H9 (cell line): Measurements from ENCODE around the gene ATP8A2. TPM values are rescaled to one million over a fixed set of nuclear protein-coding genes. Genes with fewer than 3 reads are reported as not detected.

Experiments
- DNase-seq: peaks from one replicate; pipeline ENCODE4 v3.0.0-alpha.2; 2017
- H2AFZ ChIP-seq: one replicate; pipeline ENCODE4 v1.6.1; 2013; ENCODE audit warnings: mild to moderate bottlenecking, low read length, control low read depth, moderate library complexity
- H2AK5ac ChIP-seq: 2 replicates; pipeline ENCODE4 v1.6.1; 2013; ENCODE audit warnings: low read length, control low read depth, mixed read lengths; ENCODE audit not compliant: insufficient read length
- H2BK120ac ChIP-seq: one replicate; pipeline ENCODE4 v1.6.1; 2013; ENCODE audit warnings: low read depth, mild to moderate bottlenecking, low read length, control low read depth, inconsistent platforms; ENCODE audit not compliant: poor library complexity, severe bottlenecking
- H2BK12ac ChIP-seq: 2 replicates; pipeline ENCODE4 v1.6.1; 2013; ENCODE audit warnings: low read length, control low read depth, mixed read lengths, low read depth; ENCODE audit not compliant: insufficient read length
- H2BK15ac ChIP-seq: 2 replicates; pipeline ENCODE4 v1.6.1; 2013; ENCODE audit warnings: low read depth, low read length, control low read depth
- H2BK20ac ChIP-seq: one replicate; pipeline ENCODE4 v1.6.1; 2013; ENCODE audit warnings: low read depth, mild to moderate bottlenecking, low read length, control low read depth, inconsistent platforms; ENCODE audit not compliant: poor library complexity, severe bottlenecking
- H2BK5ac ChIP-seq: 2 replicates; pipeline ENCODE4 v1.6.1; 2013; ENCODE audit warnings: low read length, control low read depth, mixed read lengths; ENCODE audit not compliant: insufficient read length
- H3K14ac ChIP-seq: 2 replicates; pipeline ENCODE4 v1.6.1; 2013; ENCODE audit warnings: low read length, control low read depth; ENCODE audit not compliant: insufficient read depth
- H3K18ac ChIP-seq: 2 replicates; pipeline ENCODE4 v1.6.1; 2013; ENCODE audit warnings: low read depth, mild to moderate bottlenecking, mixed read lengths, low read length, control low read depth; ENCODE audit not compliant: insufficient read length
- H3K23ac ChIP-seq: 2 replicates; pipeline ENCODE4 v1.6.1; 2013; ENCODE audit warnings: low read length, control low read depth, mixed read lengths, low read depth; ENCODE audit not compliant: insufficient read length
- H3K23me2 ChIP-seq: 2 replicates; pipeline ENCODE4 v1.6.1; 2013; ENCODE audit warnings: low read depth, mild to moderate bottlenecking, mixed read lengths, low read length, control low read depth; ENCODE audit not compliant: insufficient read length, poor library complexity, severe bottlenecking
- H3K27ac ChIP-seq: 2 replicates; pipeline ENCODE4 v1.5.1; 2013; ENCODE audit warnings: low read length, control low read depth, mixed read lengths, low read depth; ENCODE audit not compliant: insufficient read length
- H3K27me3 ChIP-seq: 2 replicates; pipeline ENCODE4 v1.6.1; 2013; ENCODE audit warnings: low read length, control low read depth, inconsistent platforms; ENCODE audit not compliant: insufficient read depth
- H3K4ac ChIP-seq: 2 replicates; pipeline ENCODE4 v1.6.1; 2013; ENCODE audit warnings: low read depth, mild to moderate bottlenecking, control low read depth, inconsistent platforms, low read length, moderate library complexity
- H3K4me1 ChIP-seq: 2 replicates; pipeline ENCODE4 v1.6.1; 2013; ENCODE audit warnings: low read length, control low read depth, inconsistent platforms; ENCODE audit not compliant: insufficient read depth
- H3K4me2 ChIP-seq: 2 replicates; pipeline ENCODE4 v1.6.1; 2013; ENCODE audit warnings: low read length, control low read depth, mixed read lengths; ENCODE audit not compliant: insufficient read length, insufficient read depth
- H3K56ac ChIP-seq: 2 replicates; pipeline ENCODE4 v1.6.1; 2013; ENCODE audit warnings: low read depth, mild to moderate bottlenecking, mixed read lengths, low read length, control low read depth; ENCODE audit not compliant: insufficient read length
- H3K79me1 ChIP-seq: 2 replicates; pipeline ENCODE4 v1.6.1; 2013; ENCODE audit warnings: low read depth, mild to moderate bottlenecking, moderate library complexity, low read length, control low read depth, inconsistent platforms; ENCODE audit not compliant: insufficient read depth, poor library complexity, severe bottlenecking
- H3K79me2 ChIP-seq: 2 replicates; pipeline ENCODE4 v1.6.1; 2013; ENCODE audit warnings: low read length, control low read depth, inconsistent platforms; ENCODE audit not compliant: insufficient read depth
- H3K9ac ChIP-seq: 2 replicates; pipeline ENCODE4 v1.6.1; 2013; ENCODE audit warnings: low read length, control low read depth, mixed read lengths; ENCODE audit not compliant: insufficient read length; ENCODE audit errors: extremely low read depth
- H3K9me3 ChIP-seq: one replicate; pipeline ENCODE4 v1.6.1; 2013; ENCODE audit warnings: low read depth, low read length, inconsistent platforms; ENCODE audit not compliant: control insufficient read depth
- H3T11ph ChIP-seq: one replicate; pipeline ENCODE4 v1.6.1; 2013; ENCODE audit warnings: mild to moderate bottlenecking, low read length, control low read depth, inconsistent platforms
- H4K20me1 ChIP-seq: one replicate; pipeline ENCODE4 v1.6.1; 2013; ENCODE audit not compliant: control insufficient read depth, insufficient read length, insufficient read depth
- H4K5ac ChIP-seq: 2 replicates; pipeline ENCODE4 v1.6.1; 2013; ENCODE audit warnings: low read depth, mild to moderate bottlenecking, mixed read lengths, low read length, control low read depth; ENCODE audit not compliant: insufficient read length
- H4K8ac ChIP-seq: replicated peaks from 2 replicates; pipeline ENCODE4 v1.6.1; 2013; ENCODE audit warnings: low read length, control low read depth, mixed read lengths, low read depth; ENCODE audit not compliant: insufficient read length
- H4K91ac ChIP-seq: 2 replicates; pipeline ENCODE4 v1.6.1; 2013; ENCODE audit warnings: low read depth, mild to moderate bottlenecking, moderate library complexity, mixed read lengths, low read length, control low read depth; ENCODE audit not compliant: insufficient read length
- H3K27ac Mint-ChIP-seq, 3 experiments: 2 replicates in 2 of 3; 3 replicates in 1 of 3; pipeline ENCODE4 v1.8.0; 2020 to 2021; ENCODE audit warnings: mixed read lengths in 3 of 3, mild to moderate bottlenecking in 1 of 3, moderate library complexity in 1 of 3
- H3K27me3 Mint-ChIP-seq: 2 replicates; pipeline ENCODE4 v1.8.0; 2021; ENCODE audit warnings: low read depth, mild to moderate bottlenecking, moderate library complexity, mixed read lengths
- H3K36me3 Mint-ChIP-seq, 3 experiments: 2 replicates in 2 of 3; 3 replicates in 1 of 3; pipeline ENCODE4 v1.8.0; 2020 to 2021; ENCODE audit warnings: low read depth in 3 of 3, mixed read lengths in 3 of 3; ENCODE audit not compliant: insufficient read depth in 1 of 3
- H3K4me1 Mint-ChIP-seq, 2 experiments: 2 replicates each; pipeline ENCODE4 v1.8.0; 2020; ENCODE audit warnings: mixed read lengths in 2 of 2
- H3K4me3 Mint-ChIP-seq, 2 experiments: 2 replicates in 1 of 2; 3 replicates in 1 of 2; pipeline ENCODE4 v1.8.0; 2020 to 2021; ENCODE audit warnings: mild to moderate bottlenecking in 2 of 2, mixed read lengths in 2 of 2, moderate library complexity in 1 of 2
- H3K9me3 Mint-ChIP-seq, 2 experiments: 2 replicates in 1 of 2; 3 replicates in 1 of 2; pipeline ENCODE4 v1.8.0; 2020; ENCODE audit warnings: mild to moderate bottlenecking in 2 of 2, mixed read lengths in 2 of 2, moderate library complexity in 1 of 2
- CTCF ChIP-seq: fragments of 200-600 bp; sonication (generic); conservative IDR thresholded peaks from 3 replicates; pipeline ENCODE4 v1.8.0; 2021; ENCODE audit warnings: antibody characterized with exemption, mild to moderate bottlenecking
- WGBS: extraction: QIAGEN DNeasy Blood & Tissue Kit; methylation state at CpG from one replicate; pipeline ENCODE4 v1.1.7; 2013; ENCODE audit warnings: missing lambda C conversion rate, low lambda C conversion rate, mixed read lengths; ENCODE audit not compliant: insufficient read length; ENCODE audit errors: extremely low coverage; 5-methylcytosine and 5-hydroxymethylcytosine counted together
- total RNA-seq: library from RNA; stranded (reverse); gene quantifications from 2 replicates; pipeline ENCODE4 v1.2.1, GENCODE V29; 2021

ATP8A2 gene
- total RNA-seq, 1 experiment from 2014 or later, result 18.2 TPM

GRCh38 chr13:25378528-25378927 is 6.8 kb downstream of the ATP8A2 start:
- no peak overlapping the region for H4K5ac ChIP-seq
- no peaks in the 10 kb centered on the region for H3K79me2 ChIP-seq
- H3K4me2 ChIP-seq, result no peak overlapping the region
- no peak overlapping the region for H2BK15ac ChIP-seq
- no peak overlapping the region for H2BK12ac ChIP-seq
- no peak overlapping the region for H3K18ac ChIP-seq
- no peaks in the 10 kb centered on the region for H3K36me3 Mint-ChIP-seq
- H3K9ac ChIP-seq, result no peak overlapping the region
- no peak overlapping the region for H2BK20ac ChIP-seq
- no peaks in the 10 kb centered on the region for H3K23me2 ChIP-seq
- no peak overlapping the region for H4K8ac ChIP-seq
- H2BK5ac ChIP-seq, result no peak overlapping the region
- no peak for TF ChIP-seq CTCF
- H3K27ac ChIP-seq, result no peak overlapping the region
- H3K4me1 ChIP-seq, result no peaks in the 10 kb centered on the region; the same call in 1 of the 2 replicates
- H3K14ac ChIP-seq, result no peak overlapping the region
- H3K4me3 Mint-ChIP-seq, result no peak overlapping the region
- DNase-seq, result no peak
- no peak overlapping the region for H3K27ac Mint-ChIP-seq
- no peaks in the 10 kb centered on the region for H3K79me1 ChIP-seq
- no peaks in the 10 kb centered on the region for H4K20me1 ChIP-seq
- no peak overlapping the region for H2AFZ ChIP-seq
- peaks cover 30 to 35% of the 10 kb centered on the region in 2 experiments for H3K4me1 Mint-ChIP-seq
- H3K27me3 Mint-ChIP-seq, result peaks cover 17% of the 10 kb centered on the region
- H3K9me3 Mint-ChIP-seq, result no peaks in the 10 kb centered on the region; a peak in 1 of 5 replicates
- H3T11ph ChIP-seq, result no peak overlapping the region
- H4K91ac ChIP-seq, result no peak overlapping the region
- H3K56ac ChIP-seq, result no peak overlapping the region
- H2BK120ac ChIP-seq, result no peak overlapping the region
- WGBS, result no CpG with 5 or more reads among the region's 5 CpGs
- no peaks in the 10 kb centered on the region for H3K9me3 ChIP-seq
- no peak overlapping the region for H2AK5ac ChIP-seq
- H3K27me3 ChIP-seq, result no peaks in the 10 kb centered on the region; the same call in 1 of the 2 replicates
- H3K4ac ChIP-seq, result no peak overlapping the region
- no peak overlapping the region for H3K23ac ChIP-seq
